Amniotic stem cell (primary cell): ENCODE measurements around the gene ANKRA2.

ENCODE experiments used
- DNase-seq: peaks from one replicate; lab custom pipeline; 2025; lab: John Stamatoyannopoulos, UW

The ANKRA2 gene, protein sequence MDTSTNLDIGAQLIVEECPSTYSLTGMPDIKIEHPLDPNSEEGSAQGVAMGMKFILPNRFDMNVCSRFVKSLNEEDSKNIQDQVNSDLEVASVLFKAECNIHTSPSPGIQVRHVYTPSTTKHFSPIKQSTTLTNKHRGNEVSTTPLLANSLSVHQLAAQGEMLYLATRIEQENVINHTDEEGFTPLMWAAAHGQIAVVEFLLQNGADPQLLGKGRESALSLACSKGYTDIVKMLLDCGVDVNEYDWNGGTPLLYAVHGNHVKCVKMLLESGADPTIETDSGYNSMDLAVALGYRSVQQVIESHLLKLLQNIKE

DNA sequence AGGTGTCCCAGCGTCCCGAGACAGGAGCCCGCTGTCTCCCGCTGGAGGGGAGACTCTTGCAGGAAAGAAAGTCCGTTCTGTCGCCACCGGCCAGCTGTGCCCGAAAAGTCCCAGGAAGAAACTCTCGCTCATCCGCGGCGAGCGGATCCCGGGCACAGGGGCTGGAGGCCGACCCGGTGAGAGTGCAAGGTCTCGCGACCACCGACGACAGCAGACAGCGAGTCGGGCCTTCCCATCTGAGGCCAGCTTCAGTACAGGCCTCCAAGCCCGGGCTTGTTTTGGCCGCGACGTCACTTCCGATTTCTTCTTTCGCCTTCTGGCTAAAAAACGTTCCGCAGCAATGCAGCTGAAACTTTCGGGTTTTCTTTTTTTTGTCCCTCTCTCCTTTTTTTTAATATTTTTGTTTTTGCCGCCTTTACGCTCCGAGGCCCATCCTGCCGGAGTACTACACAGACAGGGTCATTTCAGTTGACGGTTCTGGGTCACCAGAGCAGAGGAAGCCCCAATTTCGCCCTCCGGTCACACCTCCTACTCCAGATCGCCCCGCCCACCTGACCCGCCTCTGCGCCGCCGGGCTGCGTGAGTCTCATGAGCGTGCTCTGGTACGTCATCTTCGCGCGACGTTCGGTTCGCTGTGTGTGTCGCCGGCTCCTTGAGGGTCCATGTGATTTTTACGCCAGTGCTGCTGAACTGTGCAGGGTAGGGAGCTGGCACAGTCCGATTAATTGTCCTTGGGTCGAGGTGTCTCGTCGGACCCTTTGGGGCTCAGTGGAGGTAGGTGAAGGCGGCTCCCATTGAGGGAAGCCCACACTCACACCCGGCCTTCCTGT, at the start of gene ANKRA2, which contains the start of gene UTP15:
Gene ANKRA2, minus strand, starts transcription at position 501 of the 830 bp plus-strand sequence. CDS start 2,758 bp downstream, outside the sequence.
Gene UTP15, plus strand, starts transcription at position 605 of the 830 bp plus-strand sequence. CDS start 1,602 bp downstream, outside the sequence.
- DNase-seq = peak; percentile 97

GRCh38 chr5:73615085-73615484, 49.6 kb upstream of the ANKRA2 start:
- no peak for DNase-seq

- DNase-seq = no peak
Observed at GRCh38 chr5:73612799-73613198, 47.4 kb upstream of the ANKRA2 start.

GRCh38 chr5:73607228-73607627, 41.8 kb upstream of the ANKRA2 start:
- DNase-seq = no peak

- DNase-seq = no peak
Observed at GRCh38 chr5:73606206-73606753, 40.8 kb upstream of the ANKRA2 start.

- no peak for DNase-seq
Observed at GRCh38 chr5:73605223-73606087, 40.0 kb upstream of the ANKRA2 start.

GRCh38 chr5:73603998-73604397, 38.6 kb upstream of the ANKRA2 start:
- DNase-seq = no peak

DNA sequence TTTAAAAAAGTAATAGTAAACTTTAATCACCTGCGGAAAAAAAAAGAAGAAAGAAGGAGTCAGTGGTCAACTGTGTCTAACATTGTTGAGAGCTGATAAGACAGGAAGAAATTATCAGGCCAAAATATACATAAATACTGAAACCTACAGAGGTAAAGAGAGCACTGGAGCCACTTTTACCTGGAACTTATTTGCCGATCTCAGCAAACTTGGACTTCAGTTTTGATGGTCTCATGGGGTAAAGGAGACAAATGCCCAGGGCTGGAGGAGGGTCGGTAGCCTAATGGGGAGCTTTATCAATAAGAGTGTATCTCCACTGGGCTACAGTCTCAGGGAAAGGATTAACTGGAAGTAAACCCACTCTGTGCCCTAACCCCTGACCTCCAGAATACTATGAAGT, 33.9 kb upstream of the ANKRA2 start:
- DNase-seq = no peak

GRCh38 chr5:73596705-73597328, 31.4 kb upstream of the ANKRA2 start:
- no peak for DNase-seq

DNA sequence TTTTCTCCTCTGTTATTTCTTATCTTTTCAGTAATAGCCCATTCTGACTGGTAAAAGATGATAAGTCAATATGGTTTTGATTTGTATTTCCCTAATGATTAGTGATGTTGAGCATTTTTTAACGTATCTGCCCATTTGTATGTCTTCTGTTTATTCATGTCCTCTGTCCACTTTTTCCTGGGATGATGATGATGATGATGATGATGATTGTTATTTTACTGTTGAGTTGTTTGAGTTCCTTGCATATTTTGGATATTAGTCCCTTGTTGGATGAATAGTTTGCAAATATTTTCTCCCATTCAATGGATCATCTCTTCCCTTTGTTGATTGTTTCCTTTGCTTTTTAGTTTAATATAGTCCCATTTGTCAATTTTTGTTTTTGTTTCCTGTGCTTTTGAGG, 27.1 kb upstream of the ANKRA2 start:
- DNase-seq = no peak

DNA sequence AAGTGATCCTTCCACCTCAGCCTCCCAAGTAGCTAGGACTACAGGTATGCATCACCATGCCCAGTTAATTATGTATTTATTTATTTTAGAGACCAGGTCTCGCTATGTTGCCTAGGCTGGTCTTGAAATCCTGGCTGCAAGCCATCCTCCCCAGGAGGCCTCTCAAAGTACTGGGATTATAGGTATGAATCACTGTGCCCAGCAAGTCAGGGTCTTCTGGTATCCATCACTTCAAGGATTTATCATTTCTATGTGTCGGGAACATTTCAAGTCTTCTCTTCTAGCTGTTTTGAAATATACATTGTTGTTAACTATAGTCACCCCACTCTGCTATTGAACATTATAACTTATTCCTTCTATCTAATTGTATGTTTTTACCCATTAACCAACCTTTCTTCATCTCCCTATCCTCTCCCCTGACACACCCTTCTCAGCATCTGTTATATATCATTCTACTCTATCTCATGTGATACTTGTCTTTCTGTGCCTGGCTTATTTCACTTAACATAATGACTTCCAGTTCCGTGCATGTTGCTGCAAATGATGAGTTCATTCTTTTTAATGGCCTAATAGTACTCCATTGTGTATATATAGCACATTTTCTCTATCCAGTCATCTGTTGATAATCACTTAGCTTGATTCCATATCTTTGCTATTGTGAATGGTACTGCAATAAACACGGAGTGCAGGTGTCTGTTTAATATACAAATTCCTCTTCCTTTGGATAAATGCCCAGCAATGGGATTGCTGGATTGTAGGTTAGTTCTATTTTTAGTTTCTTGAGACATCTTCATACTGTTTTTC, 26.5 kb upstream of the ANKRA2 start:
- no peak for DNase-seq

- peak; percentile 72 for DNase-seq
Observed at GRCh38 chr5:73591102-73591695, 25.8 kb upstream of the ANKRA2 start.

DNA sequence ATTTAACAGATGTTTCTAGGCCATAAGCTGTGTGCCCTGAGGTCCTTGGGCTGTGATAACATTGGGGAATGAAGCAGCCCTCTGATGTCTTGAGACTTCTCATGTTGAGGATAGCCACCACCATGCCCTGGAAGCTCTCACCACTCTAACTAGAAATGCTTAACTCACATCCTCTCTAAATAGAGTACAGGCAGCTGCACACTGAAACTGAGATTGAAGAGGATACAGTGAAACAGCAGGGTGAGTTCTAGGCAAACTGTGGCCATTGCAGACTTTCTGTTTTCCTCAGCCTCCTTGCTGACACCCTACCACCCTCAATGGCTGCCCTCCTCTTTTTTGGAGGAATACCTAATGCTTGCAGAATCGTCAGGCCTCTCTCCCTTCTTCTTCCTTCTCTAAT, 22.5 kb upstream of the ANKRA2 start:
- no peak for DNase-seq

- no peak for DNase-seq
Observed at GRCh38 chr5:73582285-73583145, 17.1 kb upstream of the ANKRA2 start.

DNA sequence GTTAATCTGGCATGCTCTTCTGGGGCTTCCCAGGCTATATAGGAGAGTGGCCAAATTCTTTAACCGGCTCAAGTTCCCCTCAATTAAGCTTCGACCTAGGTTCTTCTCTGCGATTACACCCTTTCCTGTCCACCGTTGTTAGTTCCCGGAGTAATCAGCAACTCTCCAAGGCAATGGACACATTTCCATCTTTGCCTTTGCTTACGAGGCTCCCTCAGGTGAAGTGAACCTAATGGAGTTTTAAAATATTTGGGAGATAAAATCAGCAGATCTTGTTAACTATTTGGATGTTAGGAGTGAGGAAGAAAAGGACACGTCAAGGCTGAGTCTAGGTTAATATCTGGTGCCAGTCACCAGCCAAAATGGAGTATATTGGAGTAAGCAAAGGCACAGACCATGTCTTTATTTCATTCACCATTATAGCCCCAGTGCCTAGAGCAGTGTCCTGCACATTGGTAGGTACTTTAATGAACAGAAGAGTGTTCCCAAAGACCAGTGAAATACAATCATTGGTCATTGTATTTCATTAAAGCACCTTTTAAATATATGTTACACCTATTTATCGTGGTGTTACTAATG, 619 bp upstream of the ANKRA2 start:
- DNase-seq = no peak

- DNase-seq = no peak
Observed at GRCh38 chr5:73564675-73565074, 764 bp downstream of the ANKRA2 start.

GRCh38 chr5:73564018-73564417, 1.4 kb downstream of the ANKRA2 start:
- no peak for DNase-seq

DNA sequence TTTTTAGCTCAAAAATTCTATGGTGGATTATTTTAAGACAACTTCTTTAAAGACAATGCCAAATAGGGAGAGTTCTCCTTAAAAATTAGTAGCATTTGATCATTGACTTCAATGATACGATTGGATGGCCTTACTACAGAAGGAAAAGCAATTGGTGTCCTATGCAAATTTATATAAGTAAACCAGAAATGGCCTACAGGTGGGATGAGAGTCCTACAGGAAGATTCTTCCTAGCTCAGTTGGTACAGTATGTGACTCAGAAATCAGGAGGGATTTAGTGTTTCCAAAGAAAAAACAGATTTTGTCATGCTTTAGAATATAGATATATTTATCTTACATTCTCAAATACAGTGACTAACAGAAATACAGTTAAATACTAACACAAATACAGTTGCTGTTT, 6.5 kb downstream of the ANKRA2 start:
- DNase-seq = no peak

GRCh38 chr5:73552642-73553041, 12.8 kb downstream of the ANKRA2 start:
- no peak for DNase-seq
